OCI-LY3 (cell line): ENCODE results near the gene WDR27.

Experiments used
- H2AFZ ChIP-seq: fragments of 200-600, 300-600 bp; shearing (Covaris generic); 2 replicates; pipeline ENCODE4 v1.6.0; 2014; ENCODE audit warnings: antibody characterized with exemption, low read depth, low read length
- H3K27ac ChIP-seq: fragments of 200-600, 300-600 bp; sonication (generic); 2 replicates; pipeline ENCODE4 v1.5.1; 2014; ENCODE audit warnings: mild to moderate bottlenecking, low read length, moderate library complexity, mixed read lengths
- H3K27me3 ChIP-seq: fragments of 200-600, 300-600 bp; sonication (generic); 2 replicates; pipeline ENCODE4 v1.6.1; 2014; ENCODE audit warnings: low read depth, low read length, mixed read lengths
- H3K36me3 ChIP-seq: fragments of 200-600, 300-600 bp; sonication (generic); replicated peaks from 2 replicates; pipeline ENCODE3; 2014; ENCODE audit warnings: low read depth, low read length, mixed read lengths
- H3K4me1 ChIP-seq: fragments of 300-600, 200-600 bp; sonication (generic); 2 replicates; pipeline ENCODE4 v1.6.1; 2014; ENCODE audit warnings: low read length, mixed read lengths
- H3K4me2 ChIP-seq: fragments of 200-600, 300-600 bp; sonication (generic); 2 replicates; pipeline ENCODE4 v1.6.1; 2014; ENCODE audit warnings: low read length, mixed read lengths
- H3K4me3 ChIP-seq: fragments of 300-600, 200-600 bp; sonication (generic); 2 replicates; pipeline ENCODE4 v1.5.1; 2014; ENCODE audit warnings: antibody characterized with exemption, mild to moderate bottlenecking, low read length, moderate library complexity
- H3K79me2 ChIP-seq: fragments of 300-600, 200-600 bp; shearing (Covaris generic); 2 replicates; pipeline ENCODE4 v1.6.1; 2014; ENCODE audit warnings: mild to moderate bottlenecking, low read length, mixed read lengths
- H3K9ac ChIP-seq: fragments of 300-600, 200-600 bp; shearing (Covaris generic); 2 replicates; pipeline ENCODE4 v1.6.0; 2014; ENCODE audit warnings: mild to moderate bottlenecking, low read length, moderate library complexity
- H3K9me3 ChIP-seq: fragments of 200-600, 300-600 bp; shearing (Covaris generic); 2 replicates; pipeline ENCODE4 v1.6.1; 2014; ENCODE audit warnings: low read length, mixed read lengths; ENCODE audit not compliant: insufficient read depth
- H4K20me1 ChIP-seq: fragments of 200-600, 300-600 bp; sonication (generic); 2 replicates; pipeline ENCODE4 v1.6.1; 2016; ENCODE audit warnings: low read length, mixed read lengths; ENCODE audit not compliant: insufficient read depth
- CTCF ChIP-seq: fragments of 200-600, 300-600 bp; sonication (generic); IDR thresholded peaks from 2 replicates; pipeline ENCODE4 v1.5.1; 2014; ENCODE audit warnings: antibody characterized with exemption, low read length, low read depth
- EZH2phosphoT487 ChIP-seq: fragments of 200-600 bp; shearing (Covaris generic); IDR thresholded peaks from 2 replicates; pipeline ENCODE4 v1.6.1; 2018; ENCODE audit warnings: antibody characterized with exemption, mixed run types, low read depth

WDR27 gene

GRCh38 chr6:169625376-169625775, 76.5 kb downstream of the WDR27 start:
- Histone ChIP-seq H3K27me3 (no peaks in the 10 kb centered on the region), H3K36me3 (no peaks in the 10 kb centered on the region), H4K20me1 (no peaks in the 10 kb centered on the region), H3K9me3 (no peaks in the 10 kb centered on the region), H3K27ac (no peak overlapping the region), H3K79me2 (no peaks in the 10 kb centered on the region), H3K4me2 (no peak overlapping the region), H3K9ac (no peak overlapping the region), H3K4me3 (no peak overlapping the region), H3K4me1 (no peaks in the 10 kb centered on the region), H2AFZ (no peak overlapping the region)
- TF ChIP-seq EZH2phosphoT487 = no peak
- no peak for TF ChIP-seq CTCF

- Histone ChIP-seq H3K27ac (no peak overlapping the region), H2AFZ (no peak overlapping the region), H3K4me2 (no peak overlapping the region), H3K9me3 (no peaks in the 10 kb centered on the region), H3K27me3 (no peaks in the 10 kb centered on the region), H3K36me3 (no peaks in the 10 kb centered on the region), H3K9ac (no peak overlapping the region), H3K4me1 (no peaks in the 10 kb centered on the region), H3K79me2 (no peaks in the 10 kb centered on the region), H3K4me3 (no peak overlapping the region), H4K20me1 (no peaks in the 10 kb centered on the region)
- no peak for TF ChIP-seq EZH2phosphoT487
These were observed 77.0 kb downstream of the WDR27 start for GRCh38 chr6:169624785-169625184.

- H2AFZ ChIP-seq = no peak overlapping the region
- H4K20me1 ChIP-seq = no peaks in the 10 kb centered on the region
- no peak overlapping the region for H3K4me3 ChIP-seq
- H3K27ac ChIP-seq = no peak overlapping the region
- TF ChIP-seq CTCF (no peak), EZH2phosphoT487 (no peak)
- H3K9ac ChIP-seq = no peak overlapping the region
- no peaks in the 10 kb centered on the region for H3K9me3 ChIP-seq
- H3K36me3 ChIP-seq = no peaks in the 10 kb centered on the region
- H3K4me1 ChIP-seq = no peaks in the 10 kb centered on the region
- no peaks in the 10 kb centered on the region for H3K79me2 ChIP-seq
- H3K27me3 ChIP-seq = no peaks in the 10 kb centered on the region
- H3K4me2 ChIP-seq = no peak overlapping the region
These were observed 77.9 kb downstream of the WDR27 start for GRCh38 chr6:169623975-169624374.

- Histone ChIP-seq H3K9me3 (no peaks in the 10 kb centered on the region), H3K4me2 (no peak overlapping the region), H3K79me2 (no peaks in the 10 kb centered on the region), H3K4me1 (no peaks in the 10 kb centered on the region), H3K27ac (no peak overlapping the region), H4K20me1 (no peaks in the 10 kb centered on the region), H3K4me3 (no peak overlapping the region), H3K9ac (no peak overlapping the region), H3K27me3 (no peaks in the 10 kb centered on the region), H3K36me3 (no peaks in the 10 kb centered on the region), H2AFZ (no peak overlapping the region)
- TF ChIP-seq CTCF = no peak
- TF ChIP-seq EZH2phosphoT487 = no peak
These were observed 78.5 kb downstream of the WDR27 start for GRCh38 chr6:169623343-169623742.

- Histone ChIP-seq H3K4me3 (no peak overlapping the region), H4K20me1 (no peaks in the 10 kb centered on the region), H3K4me1 (no peaks in the 10 kb centered on the region), H2AFZ (no peak overlapping the region), H3K9ac (no peak overlapping the region), H3K36me3 (no peaks in the 10 kb centered on the region), H3K79me2 (no peaks in the 10 kb centered on the region), H3K27ac (no peak overlapping the region), H3K9me3 (no peaks in the 10 kb centered on the region), H3K27me3 (no peaks in the 10 kb centered on the region), H3K4me2 (no peak overlapping the region)
- TF ChIP-seq CTCF = no peak
- TF ChIP-seq EZH2phosphoT487 = no peak
These were observed 79.2 kb downstream of the WDR27 start for GRCh38 chr6:169622618-169623017.
